Measurements from ENCODE around the gene LY86.
"Not testable (repeated sequence)": the region's sequence is repeated elsewhere in the genome, so short reads cannot be mapped to it uniquely, and the experiment has no call there.

LY86 gene

DNA sequence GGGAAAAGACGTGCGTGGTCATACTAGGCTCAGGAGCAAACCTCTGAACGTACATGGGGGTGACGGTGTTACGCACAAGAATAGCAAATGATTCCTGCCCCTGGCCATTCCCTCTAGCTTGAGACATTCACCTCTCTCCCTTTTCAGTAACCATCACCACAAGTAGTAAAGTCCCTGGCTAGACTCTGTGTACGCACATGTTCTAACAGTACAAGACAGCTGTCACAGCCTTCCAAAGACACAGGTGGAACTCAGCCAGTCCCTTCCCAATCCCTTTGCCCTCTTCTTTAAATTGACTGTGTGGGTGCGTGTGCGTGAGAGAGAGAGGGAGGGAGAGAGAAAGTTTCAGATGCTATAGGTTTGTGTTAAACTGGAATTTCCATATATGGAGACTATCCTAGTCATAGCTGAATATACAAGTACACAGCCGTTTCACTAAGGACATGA is 67.3 kb downstream of the LY86 start:
- DNase-seq: no peak

DNA sequence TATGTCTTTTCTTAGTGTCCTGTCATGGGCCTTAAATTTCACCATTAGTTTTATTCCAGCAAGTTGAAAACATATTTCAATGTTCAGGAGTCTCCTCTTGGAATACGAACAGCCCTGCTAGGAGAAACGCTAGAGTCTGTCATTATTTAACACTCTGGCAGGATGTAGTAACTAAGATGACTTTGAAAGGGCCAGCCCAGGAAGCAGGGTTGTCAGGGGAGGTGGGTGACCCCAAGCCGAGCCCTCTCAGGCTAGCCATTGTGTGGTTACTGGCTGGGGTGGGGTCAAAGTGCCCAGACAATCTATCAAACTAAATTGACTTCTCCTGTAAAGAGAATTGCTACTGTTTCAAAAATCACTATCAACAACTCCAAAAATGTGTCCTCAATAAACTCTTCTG is 67.8 kb downstream of the LY86 start:
- DNase-seq: no peak

GRCh38 chr6:6657085-6657819 is 68.7 kb downstream of the LY86 start:
- DNase-seq: no peak

DNA sequence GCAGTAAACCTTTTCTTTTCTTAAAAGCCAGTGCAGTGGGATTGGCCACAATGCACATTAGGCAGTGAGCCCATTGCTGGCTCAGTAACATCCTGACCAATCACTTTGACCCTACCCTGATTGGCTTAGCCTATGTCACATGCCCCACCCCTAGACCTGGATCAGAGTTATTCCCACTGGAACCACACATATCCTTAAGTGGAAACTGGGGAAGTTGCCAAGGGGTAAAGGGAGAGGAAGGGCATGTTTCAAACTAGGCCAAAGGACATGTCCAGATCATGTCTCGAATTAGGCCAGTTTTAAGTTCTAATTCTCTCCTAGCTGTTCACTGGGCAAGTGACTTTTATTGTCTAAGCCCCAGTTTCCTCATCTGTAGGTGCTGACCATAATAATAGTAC is 69.3 kb downstream of the LY86 start:
- DNase-seq: no peak

- peak; percentile 7 to 93 for DNase-seq
Observed at GRCh38 chr6:6659600-6660327, 71.2 kb downstream of the LY86 start.

DNA sequence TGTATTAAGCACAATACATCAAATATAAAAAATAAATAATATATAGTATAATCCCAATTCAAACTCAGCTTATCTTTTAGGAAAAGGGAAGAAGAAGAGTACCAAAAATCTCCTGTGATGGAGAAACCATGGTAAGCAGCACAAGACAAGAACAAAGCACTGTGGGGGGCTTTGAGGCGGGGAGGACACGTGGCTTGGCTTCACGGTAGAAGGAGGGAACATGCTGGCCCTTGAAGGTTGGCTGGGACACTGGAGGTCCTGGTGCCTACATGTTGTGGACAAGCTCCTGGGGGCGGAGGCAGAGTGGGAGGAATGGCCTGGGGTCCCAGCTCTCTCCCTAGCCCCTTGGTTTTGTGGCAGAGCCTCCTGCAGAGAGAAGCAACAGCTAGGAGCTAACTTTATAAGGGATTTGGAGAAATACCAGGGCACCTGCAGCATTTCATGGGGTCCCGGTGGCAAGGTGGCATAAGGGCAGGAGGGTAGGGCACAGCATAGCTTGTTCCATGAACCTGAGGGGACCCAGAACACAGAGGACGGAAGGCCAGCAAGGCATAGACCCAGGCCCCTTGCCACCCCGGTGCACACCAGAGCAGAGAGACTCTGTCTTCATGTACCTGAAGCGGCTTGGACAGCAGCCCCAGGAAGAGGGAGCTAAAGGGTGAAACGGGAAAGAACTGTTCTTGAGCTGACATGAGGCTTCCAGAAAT is 72.0 kb downstream of the LY86 start:
- no peak for DNase-seq

DNA sequence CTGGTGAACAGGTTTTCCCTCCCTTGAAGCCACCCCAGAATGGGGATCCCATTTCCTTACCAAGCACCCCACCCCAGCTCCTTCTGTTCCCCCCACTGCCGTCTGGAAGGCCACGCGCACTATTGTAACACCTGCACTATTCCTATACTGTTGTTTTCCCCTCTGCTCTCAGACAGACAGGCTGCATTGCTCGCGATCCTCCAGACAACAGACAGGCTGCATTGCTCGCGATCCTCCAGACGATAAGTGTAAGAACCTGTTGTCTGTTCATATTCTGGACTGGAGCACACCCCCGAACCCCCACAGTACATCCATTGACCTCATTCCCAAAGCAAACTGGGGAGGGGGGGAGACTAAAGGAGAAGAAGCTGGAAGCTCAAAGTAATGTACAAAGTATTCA is 72.7 kb downstream of the LY86 start:
- no peak for DNase-seq

DNA sequence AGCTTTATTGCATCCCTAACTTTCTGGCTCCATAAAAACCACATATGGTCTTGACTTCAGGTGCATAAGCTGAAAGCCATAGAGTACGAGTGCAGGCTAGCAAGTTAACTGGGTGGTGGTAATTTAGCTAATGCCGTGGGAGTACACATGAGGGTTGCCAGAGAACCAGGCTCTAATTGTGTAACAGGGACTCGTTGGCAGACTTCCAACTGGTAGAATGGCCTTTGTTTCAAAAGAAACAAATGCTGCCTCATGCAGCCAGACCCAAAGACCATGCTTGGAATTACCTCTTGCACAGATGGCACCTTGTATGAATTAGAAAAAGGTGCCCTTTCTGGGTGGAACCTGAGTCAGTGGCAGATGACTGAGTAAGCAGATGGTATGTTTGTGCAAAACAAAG is 73.2 kb downstream of the LY86 start:
- DNase-seq: peak in 1 of 2 donors; percentile 77

GRCh38 chr6:6663421-6664135 is 75.1 kb downstream of the LY86 start:
- DNase-seq: no peak

DNA sequence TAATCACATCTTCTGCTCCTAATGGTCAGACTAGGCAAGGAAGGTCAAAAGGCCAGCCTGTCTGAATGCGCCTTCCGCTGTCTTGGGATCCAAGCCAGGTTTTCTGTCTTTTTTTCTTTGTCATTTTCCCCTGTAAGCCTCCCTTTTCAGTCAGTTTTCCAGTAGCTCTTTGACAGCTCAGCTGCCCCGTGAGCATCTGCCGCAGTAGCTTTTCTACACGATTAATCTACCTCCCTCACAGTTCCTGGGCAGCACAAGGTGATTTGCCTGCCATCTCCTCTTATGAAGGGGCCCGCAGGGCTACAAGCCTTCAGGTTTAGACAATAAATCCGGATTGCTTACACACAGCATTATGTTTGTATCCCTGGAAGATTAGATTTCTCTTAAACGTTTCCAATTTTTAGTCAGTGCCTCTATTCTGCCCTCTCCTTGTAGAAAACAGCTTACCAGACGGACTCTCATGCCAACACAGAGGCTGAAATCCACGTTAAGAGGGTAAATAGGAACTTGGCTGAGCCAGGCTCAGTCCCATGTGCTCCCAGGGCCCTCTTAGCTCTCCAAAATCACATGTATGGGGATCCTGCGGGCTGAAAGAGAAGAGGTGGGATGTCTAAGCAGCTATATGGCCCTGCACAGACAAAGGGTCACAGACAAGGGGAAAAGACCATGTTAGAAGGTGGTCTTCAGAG is 77.2 kb downstream of the LY86 start:
- no peak for DNase-seq

DNA sequence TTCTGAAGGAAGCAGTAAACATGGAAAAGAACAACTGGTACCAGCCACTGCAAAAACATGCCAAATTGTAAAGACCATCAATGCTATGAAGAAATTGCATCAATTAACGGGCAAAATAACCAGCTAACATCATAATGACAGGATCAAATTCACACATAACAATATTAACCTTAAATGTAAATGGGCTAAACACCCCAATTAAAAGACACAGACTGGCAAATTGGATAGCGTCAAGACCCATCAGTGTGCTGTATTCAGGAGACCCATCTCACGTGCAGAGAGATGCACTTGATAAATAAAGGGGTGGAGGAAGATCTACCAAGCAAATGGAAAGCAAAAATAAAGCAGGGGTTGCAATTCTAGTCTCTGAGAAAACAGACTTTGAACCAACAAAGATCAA is 81.6 kb downstream of the LY86 start:
- DNase-seq: not testable (repeated sequence)

GRCh38 chr6:6674872-6675271 is 86.4 kb downstream of the LY86 start:
- no peak for DNase-seq

DNA sequence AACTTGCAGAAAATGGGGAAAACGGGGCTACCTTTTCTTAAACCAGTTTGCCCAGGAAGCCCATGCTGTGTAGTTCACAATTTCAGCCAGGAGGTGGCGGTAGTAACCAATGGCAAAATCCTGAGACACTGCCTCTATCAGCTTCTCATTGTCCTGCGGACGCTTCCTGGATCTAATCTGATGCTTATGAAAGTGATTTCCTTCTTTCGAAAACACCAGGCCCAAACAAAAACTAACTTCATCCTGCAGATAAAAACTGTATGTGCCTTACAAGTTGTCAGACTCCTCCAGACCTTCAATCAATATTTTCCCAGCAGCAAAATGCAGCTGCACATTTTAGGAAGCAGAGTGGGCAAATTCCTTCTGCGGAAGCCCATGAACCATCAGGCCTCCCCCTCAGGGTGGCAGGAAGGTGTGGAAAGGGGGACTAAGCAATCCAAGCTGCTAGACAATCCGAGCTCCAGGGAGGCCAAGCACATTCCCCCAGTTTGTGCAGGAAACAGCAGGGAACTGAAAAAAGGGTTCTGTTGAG is 88.5 kb downstream of the LY86 start:
- peak; percentile 52 to 82 for DNase-seq

GRCh38 chr6:6678185-6678671 is 89.7 kb downstream of the LY86 start:
- no peak for DNase-seq

GRCh38 chr6:6678811-6679210 is 90.3 kb downstream of the LY86 start:
- DNase-seq: no peak

GRCh38 chr6:6679633-6680032 is 91.1 kb downstream of the LY86 start:
- no peak for DNase-seq

DNA sequence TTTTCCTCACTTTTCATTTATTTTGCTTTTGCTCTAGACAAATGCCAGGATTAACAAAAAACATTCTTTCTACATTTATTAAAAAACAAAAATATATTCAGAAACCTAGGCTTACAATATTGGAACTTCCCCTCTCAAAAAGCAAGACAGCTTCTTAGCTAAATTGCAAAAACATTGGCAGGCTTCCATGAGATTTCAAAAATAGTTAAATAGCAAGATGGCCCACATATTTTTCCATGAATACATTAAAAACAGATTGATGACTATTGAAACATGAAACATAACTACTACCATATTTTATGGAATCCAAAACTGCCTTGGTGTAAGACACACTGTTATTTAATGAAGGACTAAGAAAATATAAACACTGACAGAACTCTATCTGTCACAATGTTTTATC is 92.0 kb downstream of the LY86 start:
- no peak for DNase-seq

GRCh38 chr6:6681075-6681849 is 92.7 kb downstream of the LY86 start:
- DNase-seq: no peak

- DNase-seq: no peak
Observed at GRCh38 chr6:6682225-6682624, 93.7 kb downstream of the LY86 start.

DNA sequence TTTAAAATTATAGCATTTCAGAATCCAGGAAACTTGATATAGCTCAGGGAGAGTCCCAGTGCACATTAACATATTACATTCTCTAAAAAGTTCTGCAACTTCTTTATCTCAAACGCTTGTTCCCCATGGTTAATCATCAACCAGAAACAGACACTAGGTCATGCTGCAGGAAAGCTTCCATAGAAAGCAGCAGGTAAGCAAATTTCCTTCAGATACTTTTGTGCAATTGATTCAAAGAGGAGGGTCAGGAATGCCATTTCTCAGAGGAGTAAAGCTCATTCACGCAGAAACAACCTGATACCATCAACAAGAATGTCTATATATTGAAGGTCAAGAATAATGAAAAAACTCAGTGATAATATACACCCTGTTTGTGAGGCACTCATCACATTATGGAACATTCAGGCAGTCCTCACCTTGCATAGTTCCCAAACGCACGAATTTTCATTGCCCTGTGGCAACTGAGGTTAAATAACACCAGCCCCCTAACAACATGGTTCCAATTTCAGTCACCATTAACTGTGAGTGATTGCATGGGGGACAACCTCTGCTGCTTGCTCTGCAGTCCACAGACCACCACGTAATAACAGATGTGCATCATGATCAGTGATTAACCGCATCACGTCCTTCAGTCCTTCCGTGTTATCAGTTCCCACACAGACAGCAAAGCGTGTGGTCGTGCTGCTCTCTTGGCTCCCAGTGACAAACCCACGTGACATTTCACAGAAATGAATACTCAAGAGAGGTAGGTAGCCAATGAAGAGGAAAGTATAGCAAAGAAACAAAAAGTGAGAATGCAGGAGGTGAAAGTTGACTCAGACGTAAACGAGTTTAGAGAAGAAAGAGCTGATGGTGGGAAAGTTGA is 95.7 kb downstream of the LY86 start:
- no peak for DNase-seq
